Activated T-helper 2 cell treated with anti-CD3 and anti-CD28 coated beads, Interferon-gamma antibody, Interleukin-2, Interleukin-4, amounts not matched to agents 10 μg/mL and 5 μg/mL and 100 μg/mL, durations not matched to agents 14 hours and 24 hours and 36 hours (primary cell): Measurements from ENCODE around the gene INTS11. TPM values are rescaled to one million over a fixed set of nuclear protein-coding genes. Genes with fewer than 3 reads are reported as not detected.

ENCODE experiments used
- DNase-seq: peaks from one replicate; pipeline ENCODE4 v3.0.0; 2021; ENCODE audit warnings: low spot score
- H3K27ac Mint-ChIP-seq: one replicate; pipeline ENCODE4 v1.8.0; 2021; ENCODE audit warnings: mixed read lengths
- H3K27me3 Mint-ChIP-seq: one replicate; pipeline ENCODE4 v1.8.0; 2021; ENCODE audit warnings: low read depth, mixed read lengths
- H3K36me3 Mint-ChIP-seq: one replicate; pipeline ENCODE4 v1.8.0; 2021; ENCODE audit warnings: low read depth, mixed read lengths
- H3K4me1 Mint-ChIP-seq: one replicate; pipeline ENCODE4 v1.8.0; 2021; ENCODE audit warnings: low read depth, mixed read lengths
- H3K4me3 Mint-ChIP-seq: one replicate; pipeline ENCODE4 v1.8.0; 2021; ENCODE audit warnings: low read depth, mild to moderate bottlenecking, moderate library complexity, mixed read lengths
- H3K9me3 Mint-ChIP-seq: one replicate; pipeline ENCODE4 v1.8.0; 2021; ENCODE audit warnings: mixed read lengths
- intact Hi-C: fragments of 100-400 bp; cut with micrococcal nuclease; formaldehyde crosslinking; loops from one replicate; pipeline ENCODE4 v1.15.1; 2023
- total RNA-seq: library from RNA; stranded (reverse); gene quantifications from 2 replicates; pipeline ENCODE4 v1.2.3, GENCODE V29; 2022

Gene INTS11
- total RNA-seq, 1 donor from 2014 or later: 127 TPM

DNA sequence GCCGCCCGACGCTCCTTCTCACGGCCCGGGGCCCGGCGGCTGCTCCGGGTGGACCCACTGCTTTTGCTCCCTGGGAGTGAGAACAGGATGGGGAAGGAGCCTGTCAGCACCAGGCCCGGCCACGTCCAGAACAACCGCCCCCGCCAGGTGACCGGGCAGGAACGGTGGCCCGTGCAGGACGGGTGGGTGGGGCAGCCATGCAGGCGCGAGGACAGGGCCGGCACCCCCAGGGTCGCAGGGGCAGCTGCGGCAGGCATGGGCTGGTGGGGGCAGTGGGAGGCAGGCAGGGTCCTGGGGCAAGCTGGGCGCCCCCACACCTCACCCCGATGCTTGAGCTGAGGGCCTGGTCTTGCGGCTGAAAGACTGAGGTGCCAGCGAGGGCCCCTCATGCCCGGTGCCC lies 12.0 kb upstream of the INTS11 start:
- Mint-ChIP-seq H3K27ac (no peak overlapping the region), H3K9me3 (no peaks in the 10 kb centered on the region), H3K4me3 (no peak overlapping the region), H3K36me3 (peaks cover 25% of the 10 kb centered on the region), H3K4me1 (no peaks in the 10 kb centered on the region), H3K27me3 (no peaks in the 10 kb centered on the region)
- DNase-seq: no peak
- intact Hi-C loops: no loop called here

DNA sequence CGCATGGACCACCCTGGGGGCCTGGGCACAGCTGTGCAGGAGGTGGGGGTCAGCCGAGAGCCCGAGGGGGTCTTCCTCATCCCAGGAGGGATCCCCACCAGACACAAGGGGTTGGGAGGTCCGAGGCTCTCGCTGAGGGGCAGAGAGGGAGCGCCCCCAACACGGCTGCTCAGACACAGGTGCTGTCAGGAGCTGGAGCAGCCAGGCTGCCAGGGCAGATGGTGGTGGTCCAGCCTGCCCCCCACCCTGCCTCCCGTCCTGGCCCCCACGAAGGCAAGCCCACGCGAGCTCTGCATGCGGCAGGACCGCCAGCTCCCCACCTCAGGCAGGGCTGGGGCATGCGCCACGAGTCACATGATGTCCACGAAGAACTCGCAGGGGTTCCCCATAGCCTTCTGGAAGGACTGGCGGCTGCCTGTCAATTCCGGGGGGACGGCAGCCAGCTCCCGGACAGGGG lies 11.4 kb upstream of the INTS11 start:
- H3K4me1 Mint-ChIP-seq: no peaks in the 10 kb centered on the region
- H3K27me3 Mint-ChIP-seq: no peaks in the 10 kb centered on the region
- H3K27ac Mint-ChIP-seq: no peak overlapping the region
- no peak for DNase-seq
- intact Hi-C loops: no loop called here
- peaks cover 19% of the 10 kb centered on the region for H3K36me3 Mint-ChIP-seq
- no peak overlapping the region for H3K4me3 Mint-ChIP-seq
- H3K9me3 Mint-ChIP-seq: no peaks in the 10 kb centered on the region

- no peaks in the 10 kb centered on the region for H3K9me3 Mint-ChIP-seq
- no peak for DNase-seq
- intact Hi-C loops: no loop called here
- no peaks in the 10 kb centered on the region for H3K27me3 Mint-ChIP-seq
- peaks cover 14% of the 10 kb centered on the region for H3K36me3 Mint-ChIP-seq
- H3K27ac Mint-ChIP-seq: no peak overlapping the region
- H3K4me3 Mint-ChIP-seq: no peak overlapping the region
- no peaks in the 10 kb centered on the region for H3K4me1 Mint-ChIP-seq
Observed at GRCh38 chr1:1335283-1335682, 10.8 kb upstream of the INTS11 start.

GRCh38 chr1:1334835-1335234 lies 10.4 kb upstream of the INTS11 start:
- intact Hi-C loops: no loop called here
- Mint-ChIP-seq H3K27me3 (no peaks in the 10 kb centered on the region), H3K4me3 (no peak overlapping the region), H3K36me3 (peaks cover 16% of the 10 kb centered on the region), H3K9me3 (no peaks in the 10 kb centered on the region), H3K27ac (no peak overlapping the region), H3K4me1 (no peaks in the 10 kb centered on the region)
- no peak for DNase-seq

DNA sequence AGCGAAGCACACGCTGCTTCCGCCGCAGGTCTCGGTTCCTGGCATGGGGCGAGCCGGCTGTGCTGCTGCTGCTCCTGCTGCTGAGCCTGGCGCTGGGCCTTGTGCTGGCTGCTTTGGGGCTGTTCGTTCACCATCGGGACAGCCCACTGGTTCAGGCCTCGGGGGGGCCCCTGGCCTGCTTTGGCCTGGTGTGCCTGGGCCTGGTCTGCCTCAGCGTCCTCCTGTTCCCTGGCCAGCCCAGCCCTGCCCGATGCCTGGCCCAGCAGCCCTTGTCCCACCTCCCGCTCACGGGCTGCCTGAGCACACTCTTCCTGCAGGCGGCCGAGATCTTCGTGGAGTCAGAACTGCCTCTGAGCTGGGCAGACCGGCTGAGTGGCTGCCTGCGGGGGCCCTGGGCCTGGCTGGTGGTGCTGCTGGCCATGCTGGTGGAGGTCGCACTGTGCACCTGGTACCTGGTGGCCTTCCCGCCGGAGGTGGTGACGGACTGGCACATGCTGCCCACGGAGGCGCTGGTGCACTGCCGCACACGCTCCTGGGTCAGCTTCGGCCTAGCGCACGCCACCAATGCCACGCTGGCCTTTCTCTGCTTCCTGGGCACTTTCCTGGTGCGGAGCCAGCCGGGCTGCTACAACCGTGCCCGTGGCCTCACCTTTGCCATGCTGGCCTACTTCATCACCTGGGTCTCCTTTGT lies 9.2 kb upstream of the INTS11 start:
- Mint-ChIP-seq H3K27me3 (no peaks in the 10 kb centered on the region), H3K4me1 (no peaks in the 10 kb centered on the region), H3K27ac (no peak overlapping the region), H3K4me3 (no peak overlapping the region), H3K9me3 (no peaks in the 10 kb centered on the region), H3K36me3 (peaks cover 14% of the 10 kb centered on the region)
- intact Hi-C loops: no loop called here
- no peak for DNase-seq

GRCh38 chr1:1332774-1333480 lies 8.5 kb upstream of the INTS11 start:
- no peak overlapping the region for H3K4me3 Mint-ChIP-seq
- no peak overlapping the region for H3K27ac Mint-ChIP-seq
- peaks cover 8% of the 10 kb centered on the region for H3K36me3 Mint-ChIP-seq
- DNase-seq: no peak
- no peaks in the 10 kb centered on the region for H3K9me3 Mint-ChIP-seq
- H3K27me3 Mint-ChIP-seq: no peaks in the 10 kb centered on the region
- intact Hi-C loops: no loop called here
- no peaks in the 10 kb centered on the region for H3K4me1 Mint-ChIP-seq

- H3K27me3 Mint-ChIP-seq: no peaks in the 10 kb centered on the region
- no peaks in the 10 kb centered on the region for H3K9me3 Mint-ChIP-seq
- peaks cover 11% of the 10 kb centered on the region for H3K36me3 Mint-ChIP-seq
- no peak overlapping the region for H3K4me3 Mint-ChIP-seq
- intact Hi-C loops: no loop called here
- DNase-seq: no peak
- H3K4me1 Mint-ChIP-seq: no peaks in the 10 kb centered on the region
- no peak overlapping the region for H3K27ac Mint-ChIP-seq
Observed at GRCh38 chr1:1332031-1332755, 7.7 kb upstream of the INTS11 start.

DNA sequence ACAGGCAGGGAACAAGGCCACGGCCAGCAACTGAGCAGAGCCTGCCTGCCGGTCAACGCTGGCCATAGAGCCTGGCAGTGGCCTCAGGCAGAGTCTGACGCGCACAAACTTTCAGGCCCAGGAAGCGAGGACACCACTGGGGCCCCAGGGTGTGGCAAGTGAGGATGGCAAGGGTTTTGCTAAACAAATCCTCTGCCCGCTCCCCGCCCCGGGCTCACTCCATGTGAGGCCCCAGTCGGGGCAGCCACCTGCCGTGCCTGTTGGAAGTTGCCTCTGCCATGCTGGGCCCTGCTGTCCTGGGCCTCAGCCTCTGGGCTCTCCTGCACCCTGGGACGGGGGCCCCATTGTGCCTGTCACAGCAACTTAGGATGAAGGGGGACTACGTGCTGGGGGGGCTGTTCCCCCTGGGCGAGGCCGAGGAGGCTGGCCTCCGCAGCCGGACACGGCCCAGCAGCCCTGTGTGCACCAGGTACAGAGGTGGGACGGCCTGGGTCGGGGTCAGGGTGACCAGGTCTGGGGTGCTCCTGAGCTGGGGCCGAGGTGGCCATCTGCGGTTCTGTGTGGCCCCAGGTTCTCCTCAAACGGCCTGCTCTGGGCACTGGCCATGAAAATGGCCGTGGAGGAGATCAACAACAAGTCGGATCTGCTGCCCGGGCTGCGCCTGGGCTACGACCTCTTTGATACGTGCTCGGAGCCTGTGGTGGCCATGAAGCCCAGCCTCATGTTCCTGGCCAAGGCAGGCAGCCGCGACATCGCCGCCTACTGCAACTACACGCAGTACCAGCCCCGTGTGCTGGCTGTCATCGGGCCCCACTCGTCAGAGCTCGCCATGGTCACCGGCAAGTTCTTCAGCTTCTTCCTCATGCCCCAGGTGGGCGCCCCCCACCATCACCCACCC lies 6.9 kb upstream of the INTS11 start, which contains the start of gene TAS1R3:
TSS of gene TAS1R3 (plus strand) at position 213 of the 898 bp plus-strand sequence. CDS start at position 279, 66 bp downstream.
- intact Hi-C loops: no loop called here
- H3K4me1 Mint-ChIP-seq: no peaks in the 10 kb centered on the region
- no peak for DNase-seq
- H3K4me3 Mint-ChIP-seq: no peak within 1 kb of the TSS
- H3K9me3 Mint-ChIP-seq: no peaks in the 10 kb centered on the region
- H3K36me3 Mint-ChIP-seq: peaks cover 11% of the 10 kb centered on the region
- no peak within 1 kb of the TSS for H3K27ac Mint-ChIP-seq
- no peaks in the 10 kb centered on the region for H3K27me3 Mint-ChIP-seq

DNA sequence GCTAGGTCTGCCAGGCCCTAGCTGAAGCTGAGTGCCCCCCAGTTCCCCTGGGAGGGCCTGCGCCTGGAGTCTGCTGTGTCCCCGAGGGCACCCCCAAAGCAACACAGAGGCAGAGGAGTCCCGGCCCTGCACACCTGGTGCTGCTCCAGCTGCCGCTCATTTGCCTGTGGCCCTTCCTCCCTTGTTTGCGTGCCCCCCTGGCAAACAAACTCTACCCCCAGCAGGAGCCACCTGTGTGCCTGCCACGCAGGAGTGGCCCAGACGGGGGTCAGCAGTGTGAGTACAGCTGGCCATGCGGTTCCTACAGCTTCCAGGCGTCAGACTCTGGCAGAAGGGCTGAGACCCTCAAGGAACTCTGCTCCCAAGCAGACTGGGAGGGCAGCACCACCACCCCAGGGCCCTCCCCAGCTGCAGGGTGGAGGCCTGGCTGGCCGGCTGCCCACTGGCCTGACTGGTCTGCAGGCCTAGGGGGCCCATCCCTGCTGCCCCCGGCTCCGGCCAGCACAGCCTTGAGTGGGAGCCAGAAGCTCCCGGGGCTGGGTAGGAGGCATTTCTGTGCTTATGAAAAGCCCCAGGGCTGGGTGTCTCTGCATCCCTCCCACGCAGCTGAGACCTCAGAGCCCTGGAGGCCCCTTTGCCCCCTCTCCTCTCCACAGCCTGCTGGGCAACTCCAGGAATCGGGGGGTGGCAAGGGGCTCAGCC lies 6.1 kb upstream of the INTS11 start:
- peaks cover 3% of the 10 kb centered on the region for H3K4me1 Mint-ChIP-seq
- no peaks in the 10 kb centered on the region for H3K27me3 Mint-ChIP-seq
- H3K4me3 Mint-ChIP-seq: no peak overlapping the region
- no peaks in the 10 kb centered on the region for H3K9me3 Mint-ChIP-seq
- DNase-seq: no peak
- intact Hi-C loops: no loop called here
- H3K36me3 Mint-ChIP-seq: peaks cover 11% of the 10 kb centered on the region
- no peak overlapping the region for H3K27ac Mint-ChIP-seq

DNA sequence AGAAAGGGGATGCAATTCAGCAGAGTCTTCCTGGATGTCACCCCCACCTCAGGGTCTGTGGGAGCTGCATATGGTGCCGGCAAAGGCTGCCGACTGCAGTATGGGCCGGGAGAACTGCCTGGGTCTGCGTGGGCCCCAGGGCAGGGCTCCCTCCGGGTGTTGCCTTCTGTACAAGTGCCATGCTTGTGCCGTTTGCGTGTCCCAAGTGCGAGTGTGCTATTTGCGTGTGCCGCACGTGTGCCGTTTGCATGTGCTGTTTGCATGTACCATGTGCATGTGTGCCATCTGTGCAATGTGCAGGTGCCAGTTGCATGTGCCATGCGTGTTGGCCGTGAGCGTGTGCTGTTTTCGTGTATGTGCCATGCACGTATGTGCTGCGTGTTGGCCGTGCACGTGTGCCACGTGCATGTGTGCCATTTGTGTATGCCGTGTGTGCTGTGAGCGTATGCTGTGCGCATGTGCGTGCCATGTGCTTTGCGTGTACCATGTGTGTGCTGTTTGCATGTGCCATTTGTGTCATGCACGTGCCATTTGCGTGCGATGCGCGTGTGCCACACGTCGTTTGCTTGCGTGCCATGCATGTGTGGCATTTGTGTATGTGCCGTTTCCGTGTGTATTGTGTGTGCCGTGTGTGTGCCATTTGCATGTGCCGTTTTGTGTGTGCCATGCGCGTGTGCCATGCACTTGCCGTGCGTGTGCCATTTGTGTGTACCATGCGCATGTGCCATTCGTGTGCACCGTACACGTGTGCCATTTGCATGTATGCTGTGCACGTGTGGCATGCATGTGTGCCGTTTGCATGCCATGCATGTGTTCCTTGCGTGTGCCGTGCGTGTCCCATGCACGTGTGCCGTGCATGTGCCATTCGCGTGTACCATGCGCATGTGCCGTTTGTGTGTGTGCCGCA lies 5.1 kb upstream of the INTS11 start:
- no peak overlapping the region for H3K27ac Mint-ChIP-seq
- H3K4me3 Mint-ChIP-seq: no peak overlapping the region
- H3K27me3 Mint-ChIP-seq: no peaks in the 10 kb centered on the region
- intact Hi-C loops: no loop called here
- H3K36me3 Mint-ChIP-seq: peaks cover 8% of the 10 kb centered on the region
- no peak for DNase-seq
- H3K4me1 Mint-ChIP-seq: peaks cover 7% of the 10 kb centered on the region
- H3K9me3 Mint-ChIP-seq: no peaks in the 10 kb centered on the region

DNA sequence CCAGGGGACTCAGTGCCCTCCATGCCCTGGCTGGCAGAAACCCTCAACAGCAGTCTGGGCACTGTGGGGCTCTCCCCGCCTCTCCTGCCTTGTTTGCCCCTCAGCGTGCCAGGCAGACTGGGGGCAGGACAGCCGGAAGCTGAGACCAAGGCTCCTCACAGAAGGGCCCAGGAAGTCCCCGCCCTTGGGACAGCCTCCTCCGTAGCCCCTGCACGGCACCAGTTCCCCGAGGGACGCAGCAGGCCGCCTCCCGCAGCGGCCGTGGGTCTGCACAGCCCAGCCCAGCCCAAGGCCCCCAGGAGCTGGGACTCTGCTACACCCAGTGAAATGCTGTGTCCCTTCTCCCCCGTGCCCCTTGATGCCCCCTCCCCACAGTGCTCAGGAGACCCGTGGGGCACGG lies 3.8 kb upstream of the INTS11 start:
- intact Hi-C loops: no loop called here
- Mint-ChIP-seq H3K9me3 (no peaks in the 10 kb centered on the region), H3K27me3 (no peaks in the 10 kb centered on the region), H3K27ac (no peak overlapping the region), H3K4me3 (no peak overlapping the region), H3K4me1 (peaks cover 10% of the 10 kb centered on the region), H3K36me3 (peaks cover 12% of the 10 kb centered on the region)
- no peak for DNase-seq
